ENCODE data around the gene PLA2G10.
A peak's percentile ranks its signal among the peaks of the same experiment; 100 is the strongest.
"Not testable (repeated sequence)": the region's sequence is repeated elsewhere in the genome, so short reads cannot be mapped to it uniquely, and the experiment has no call there.

The PLA2G10 gene

GRCh38 chr16:14658063-14658462 is 36.0 kb downstream of the PLA2G10 start:
- no peak for DNase-seq

- no peak for DNase-seq
Measured at GRCh38 chr16:14652726-14653125, 41.4 kb downstream of the PLA2G10 start.

GRCh38 chr16:14650629-14651028 is 43.5 kb downstream of the PLA2G10 start:
- no peak for DNase-seq

GRCh38 chr16:14649816-14650215 is 44.3 kb downstream of the PLA2G10 start:
- DNase-seq = no peak

- no peak for DNase-seq
Measured at GRCh38 chr16:14641926-14642325, 52.2 kb downstream of the PLA2G10 start.

GRCh38 chr16:14641206-14641605 is 52.9 kb downstream of the PLA2G10 start:
- no peak for DNase-seq

- no peak for DNase-seq
Measured at GRCh38 chr16:14640538-14640937, 53.6 kb downstream of the PLA2G10 start.

- not testable (repeated sequence) for DNase-seq
Measured at GRCh38 chr16:14636951-14637240, 57.2 kb downstream of the PLA2G10 start.

- not testable (repeated sequence) for DNase-seq
Measured at GRCh38 chr16:14636179-14636950, 57.7 kb downstream of the PLA2G10 start.

GRCh38 chr16:14635395-14636165 is 58.5 kb downstream of the PLA2G10 start:
- no peak for DNase-seq

- DNase-seq = no peak
Measured at GRCh38 chr16:14634389-14634725, 59.8 kb downstream of the PLA2G10 start.

- DNase-seq = peak; percentile 99
Measured at GRCh38 chr16:14632693-14633569, 61.2 kb downstream of the PLA2G10 start, which contains the start of gene BFAR. BFAR (plus strand) TSS chr16:14632951; CDS start chr16:14644347, 11,396 bp downstream.

- not testable (repeated sequence) for DNase-seq
Measured at GRCh38 chr16:14630620-14631330, 63.3 kb downstream of the PLA2G10 start.

- peak; percentile 97 for DNase-seq
Measured at GRCh38 chr16:14629919-14630619, 64.0 kb downstream of the PLA2G10 start, which contains the start of gene PARN. PARN (minus strand) TSS chr16:14630260; CDS start chr16:14630125, 135 bp downstream.

- peak; percentile 14 for DNase-seq
Measured at GRCh38 chr16:14629612-14629918, 64.5 kb downstream of the PLA2G10 start.

- no peak for DNase-seq
Measured at GRCh38 chr16:14628806-14629611, 65.1 kb downstream of the PLA2G10 start.

- no peak for DNase-seq
Measured at GRCh38 chr16:14627078-14627477, 67.0 kb downstream of the PLA2G10 start.

Measured in effector CD4-positive, alpha-beta T cell (primary cell).